ENCODE measurements around the gene CLNK.

DNA sequence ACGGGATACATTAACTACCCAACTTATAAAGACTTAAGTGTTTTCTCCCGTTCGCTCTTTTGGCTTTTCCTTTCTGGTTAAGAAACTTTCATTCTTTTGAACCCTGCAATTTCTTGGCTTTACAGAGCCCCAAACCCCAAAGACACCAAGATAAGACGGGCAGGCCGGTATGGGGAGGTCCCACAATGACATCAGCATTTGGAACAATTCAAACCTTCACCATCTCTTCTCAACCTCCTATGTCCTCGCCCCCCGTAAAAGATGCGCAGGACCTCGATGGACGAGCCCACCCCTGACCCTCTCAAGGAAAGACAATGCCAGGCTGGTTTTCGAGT, 228.3 kb downstream of the CLNK start:
- TF ChIP-seq RFX5 (IDR thresholded peaks at IDR 0.05; ENCODE audit: borderline replicate concordance, low read depth, low read length) (no peak), CBX8 (IDR thresholded peaks at IDR 0.05; ENCODE audit: borderline replicate concordance, low read depth, low read length) (no peak), BACH1 (IDR thresholded peaks at IDR 0.05; ENCODE audit: low read length) (no peak), SRF (IDR thresholded peaks at IDR 0.05; ENCODE audit: low read depth, low read length) (no peak), POLR2AphosphoS5 (IDR thresholded peaks at IDR 0.05; ENCODE audit: low read depth, low read length) (no peak), CTCF (IDR thresholded peaks at IDR 0.05; ENCODE audit: control extremely low read depth in 1 of 3, insufficient read depth in 1 of 3, low read depth in 1 of 3, low read length in 3 of 3) (no peak), CREB1 (IDR thresholded peaks at IDR 0.05) (no peak), MAFK (IDR thresholded peaks at IDR 0.05; ENCODE audit: low read depth, low read length) (no peak), POLR2A (IDR thresholded peaks at IDR 0.05; ENCODE audit: control extremely low read depth in 1 of 2, low read depth in 2 of 2, low read length in 2 of 2) (no peak), E2F6 (IDR thresholded peaks at IDR 0.05) (no peak)
